Measurements from ENCODE around the gene U2AF1L4. TPM values are rescaled to one million over a fixed set of nuclear protein-coding genes. Genes with fewer than 3 reads are reported as not detected.

The U2AF1L4 gene
- total RNA-seq, 4 donors from 2014 or later: 29.7 to 51.7 (median 36.8) TPM

DNA sequence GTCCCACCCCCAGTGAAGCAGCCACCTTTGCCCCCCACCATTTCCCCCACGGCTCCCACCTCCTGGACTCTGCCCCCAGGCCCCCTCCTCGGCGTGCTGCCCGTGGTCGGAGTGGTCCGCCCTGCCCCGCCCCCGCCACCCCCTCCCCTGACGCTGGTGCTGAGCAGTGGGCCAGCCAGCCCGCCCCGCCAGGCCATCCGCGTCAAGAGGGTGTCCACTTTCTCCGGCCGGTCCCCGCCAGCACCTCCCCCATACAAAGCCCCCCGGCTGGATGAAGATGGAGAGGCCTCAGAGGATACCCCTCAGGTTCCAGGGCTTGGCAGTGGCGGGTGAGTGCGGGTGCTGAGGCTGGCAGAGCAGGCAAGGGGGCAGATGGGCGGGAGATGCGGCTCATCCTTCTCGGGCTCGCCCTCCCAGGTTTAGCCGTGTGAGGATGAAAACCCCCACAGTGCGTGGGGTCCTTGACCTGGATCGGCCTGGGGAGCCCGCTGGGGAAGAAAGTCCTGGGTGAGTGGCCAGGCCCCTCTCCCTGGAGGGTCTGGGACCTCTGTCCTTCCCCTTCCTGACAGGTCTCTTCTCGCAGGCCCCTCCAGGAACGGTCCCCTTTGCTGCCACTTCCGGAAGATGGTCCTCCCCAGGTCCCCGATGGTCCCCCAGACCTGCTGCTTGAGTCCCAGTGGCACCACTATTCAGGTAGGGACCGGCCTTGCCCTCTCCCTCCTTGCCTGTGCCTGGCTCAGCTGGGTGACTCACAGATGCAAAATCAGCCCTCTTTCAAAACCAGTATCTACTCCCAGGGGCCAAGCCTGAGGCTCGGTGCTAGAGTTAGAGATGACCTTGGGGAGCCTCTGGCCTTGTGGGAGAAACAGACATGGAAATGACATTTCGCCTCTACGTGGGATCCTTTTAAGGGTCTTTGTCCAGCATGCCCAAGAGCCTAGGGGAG is 11.8 kb downstream of the U2AF1L4 start:
- no peaks in the 10 kb centered on the region for H3K4me1 ChIP-seq
- TF ChIP-seq POLR2A (IDR thresholded peaks at IDR 0.05): no peak
- TF ChIP-seq, protein P1, sequence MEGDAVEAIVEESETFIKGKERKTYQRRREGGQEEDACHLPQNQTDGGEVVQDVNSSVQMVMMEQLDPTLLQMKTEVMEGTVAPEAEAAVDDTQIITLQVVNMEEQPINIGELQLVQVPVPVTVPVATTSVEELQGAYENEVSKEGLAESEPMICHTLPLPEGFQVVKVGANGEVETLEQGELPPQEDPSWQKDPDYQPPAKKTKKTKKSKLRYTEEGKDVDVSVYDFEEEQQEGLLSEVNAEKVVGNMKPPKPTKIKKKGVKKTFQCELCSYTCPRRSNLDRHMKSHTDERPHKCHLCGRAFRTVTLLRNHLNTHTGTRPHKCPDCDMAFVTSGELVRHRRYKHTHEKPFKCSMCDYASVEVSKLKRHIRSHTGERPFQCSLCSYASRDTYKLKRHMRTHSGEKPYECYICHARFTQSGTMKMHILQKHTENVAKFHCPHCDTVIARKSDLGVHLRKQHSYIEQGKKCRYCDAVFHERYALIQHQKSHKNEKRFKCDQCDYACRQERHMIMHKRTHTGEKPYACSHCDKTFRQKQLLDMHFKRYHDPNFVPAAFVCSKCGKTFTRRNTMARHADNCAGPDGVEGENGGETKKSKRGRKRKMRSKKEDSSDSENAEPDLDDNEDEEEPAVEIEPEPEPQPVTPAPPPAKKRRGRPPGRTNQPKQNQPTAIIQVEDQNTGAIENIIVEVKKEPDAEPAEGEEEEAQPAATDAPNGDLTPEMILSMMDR (IDR thresholded peaks at IDR 0.05): no peak
- no peak overlapping the region for H3K4me3 ChIP-seq (replicated peaks in 1 of 3)
- no peak overlapping the region for H3K27ac ChIP-seq
- no peaks in the 10 kb centered on the region for H3K9me3 ChIP-seq
- no peak for DNase-seq
- peaks cover 63 to 67% of the 10 kb centered on the region in 2 donors for H3K36me3 ChIP-seq
- no peaks in the 10 kb centered on the region for H3K27me3 ChIP-seq
- WGBS, 2 donors: 91% methylated on average over 28 to 33 of the region's 35 CpGs
- intact Hi-C loops (cut with DNase I): no loop called here

DNA sequence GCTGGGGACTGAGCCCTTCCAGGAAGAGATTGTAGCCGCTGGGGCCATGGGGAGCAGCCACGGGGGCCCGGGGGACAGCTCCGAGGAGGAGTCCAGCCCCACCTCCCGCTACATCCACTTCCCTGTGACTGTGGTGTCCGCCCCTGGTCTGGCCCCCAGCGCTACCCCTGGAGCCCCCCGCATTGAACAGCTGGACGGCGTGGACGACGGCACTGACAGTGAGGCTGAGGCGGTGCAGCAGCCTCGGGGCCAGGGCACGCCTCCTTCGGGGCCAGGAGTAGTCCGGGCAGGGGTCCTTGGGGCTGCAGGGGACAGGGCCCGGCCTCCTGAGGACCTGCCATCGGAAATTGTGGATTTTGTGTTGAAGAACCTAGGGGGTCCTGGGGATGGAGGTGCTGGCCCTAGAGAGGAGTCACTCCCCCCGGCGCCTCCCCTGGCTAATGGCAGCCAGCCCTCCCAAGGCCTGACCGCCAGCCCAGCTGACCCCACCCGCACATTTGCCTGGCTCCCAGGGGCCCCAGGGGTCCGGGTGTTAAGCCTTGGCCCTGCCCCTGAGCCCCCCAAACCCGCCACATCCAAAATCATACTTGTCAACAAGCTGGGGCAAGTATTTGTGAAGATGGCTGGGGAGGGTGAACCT is 12.6 kb downstream of the U2AF1L4 start:
- intact Hi-C loops (cut with DNase I): no loop called here
- Histone ChIP-seq H3K4me3 (replicated peaks in 1 of 3) (no peak overlapping the region), H3K27me3 (no peaks in the 10 kb centered on the region), H3K36me3 (peaks cover 65 to 67% of the 10 kb centered on the region in 2 donors), H3K27ac (no peak overlapping the region), H3K9me3 (no peaks in the 10 kb centered on the region), H3K4me1 (no peaks in the 10 kb centered on the region)
- DNase-seq: no peak
- 91 to 96% methylated on average over 9 to 14 of the region's 25 CpGs for WGBS, 2 donors
- TF ChIP-seq, protein P1 (IDR thresholded peaks at IDR 0.05): no peak
- TF ChIP-seq POLR2A (IDR thresholded peaks at IDR 0.05): no peak

DNA sequence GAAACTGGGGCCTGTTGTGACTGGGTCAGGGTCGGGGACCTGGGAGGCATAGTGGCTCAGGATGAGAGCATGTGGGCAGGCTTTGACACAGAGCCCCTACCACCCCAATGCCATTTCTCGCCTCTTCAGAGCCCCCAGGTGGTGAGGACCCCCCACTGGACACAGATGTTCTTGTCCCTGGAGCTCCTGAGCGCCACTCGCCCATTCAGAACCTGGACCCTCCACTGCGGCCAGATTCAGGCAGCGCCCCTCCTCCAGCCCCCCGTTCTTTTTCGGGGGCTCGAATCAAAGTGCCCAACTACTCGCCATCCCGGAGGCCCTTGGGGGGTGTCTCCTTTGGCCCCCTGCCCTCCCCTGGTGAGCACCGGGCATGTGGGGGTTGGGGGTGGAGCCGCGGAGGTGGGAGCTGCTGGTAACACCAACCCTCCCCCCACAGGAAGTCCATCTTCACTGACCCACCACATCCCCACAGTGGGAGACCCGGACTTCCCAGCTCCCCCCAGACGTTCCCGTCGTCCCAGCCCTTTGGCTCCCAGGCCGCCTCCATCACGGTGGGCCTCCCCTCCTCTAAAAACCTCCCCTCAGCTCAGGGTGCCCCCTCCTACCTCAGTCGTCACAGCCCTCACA is 13.3 kb downstream of the U2AF1L4 start:
- Histone ChIP-seq H3K4me1 (no peaks in the 10 kb centered on the region), H3K9me3 (no peaks in the 10 kb centered on the region), H3K27me3 (no peaks in the 10 kb centered on the region), H3K27ac (no peak overlapping the region), H3K4me3 (replicated peaks in 1 of 3) (no peak overlapping the region), H3K36me3 (peaks cover 66 to 71% of the 10 kb centered on the region in 2 donors)
- no peak for DNase-seq
- 86 to 91% methylated on average over 20 to 21 of the region's 21 CpGs for WGBS, 2 donors
- TF ChIP-seq, protein P1 (IDR thresholded peaks at IDR 0.05): no peak
- TF ChIP-seq POLR2A (IDR thresholded peaks at IDR 0.05): no peak
- intact Hi-C loops (cut with DNase I): no loop called here

DNA sequence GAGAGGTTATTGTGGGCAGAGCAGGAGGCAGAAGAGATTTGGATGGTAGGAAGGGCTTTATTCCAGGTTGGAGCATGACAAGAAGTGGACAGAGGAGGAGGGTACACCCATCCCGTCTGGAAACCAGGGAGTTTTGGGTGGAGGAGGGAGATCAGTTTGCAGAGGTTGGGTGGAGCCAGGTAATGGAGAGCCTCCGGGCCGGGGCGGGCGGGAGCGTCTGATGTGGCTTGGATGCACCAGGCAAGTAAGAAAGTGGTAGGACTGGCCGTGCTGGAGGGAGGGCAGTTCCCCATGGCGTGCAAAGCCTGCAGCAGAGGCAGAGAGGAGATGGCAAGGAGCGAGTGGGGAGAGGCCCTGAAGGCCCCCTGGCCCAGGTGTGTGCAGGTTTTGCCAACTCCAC is 13.9 kb downstream of the U2AF1L4 start:
- Histone ChIP-seq H3K9me3 (no peaks in the 10 kb centered on the region), H3K4me3 (replicated peaks in 1 of 3) (no peak overlapping the region), H3K4me1 (no peaks in the 10 kb centered on the region), H3K36me3 (peaks cover 65 to 71% of the 10 kb centered on the region in 2 donors), H3K27me3 (no peaks in the 10 kb centered on the region), H3K27ac (no peak overlapping the region)
- WGBS, 2 donors: 88 to 92% methylated on average over 9 of the region's 9 CpGs
- no peak for TF ChIP-seq POLR2A (IDR thresholded peaks at IDR 0.05)
- TF ChIP-seq, protein P1 (IDR thresholded peaks at IDR 0.05): no peak
- intact Hi-C loops (cut with DNase I): no loop called here
- no peak for DNase-seq
